Uterus (tissue), 2 donors: ENCODE data around the gene TCF12.

Experiments used
- CTCF ChIP-seq, 4 experiments: fragments of 200-600 bp in 2 of 4; fragments of 450-650 bp in 2 of 4; sonication (generic) in 2 of 4; IDR thresholded peaks; one replicate each; pipeline ENCODE4 v1.5.1; 2016 to 2019; ENCODE audit warnings: antibody characterized with exemption in 4 of 4, mild to moderate bottlenecking in 2 of 4, moderate library complexity in 1 of 4
- POLR2A ChIP-seq, 2 donors: fragments of 450-650 bp; IDR thresholded peaks; one replicate each; pipeline ENCODE4 v1.6.1; 2016; ENCODE audit warnings: antibody characterized with exemption in 2 of 2, mild to moderate bottlenecking in 1 of 2, moderate library complexity in 1 of 2

- TF ChIP-seq POLR2A (IDR thresholded peaks at IDR 0.05) (no peak), CTCF (IDR thresholded peaks at IDR 0.05) (no peak)
These were observed 26.5 kb upstream of the TCF12 start for GRCh38 chr15:56891852-56892440.
